ENCODE measurements around the gene PSD2.

PSD2 gene

DNA sequence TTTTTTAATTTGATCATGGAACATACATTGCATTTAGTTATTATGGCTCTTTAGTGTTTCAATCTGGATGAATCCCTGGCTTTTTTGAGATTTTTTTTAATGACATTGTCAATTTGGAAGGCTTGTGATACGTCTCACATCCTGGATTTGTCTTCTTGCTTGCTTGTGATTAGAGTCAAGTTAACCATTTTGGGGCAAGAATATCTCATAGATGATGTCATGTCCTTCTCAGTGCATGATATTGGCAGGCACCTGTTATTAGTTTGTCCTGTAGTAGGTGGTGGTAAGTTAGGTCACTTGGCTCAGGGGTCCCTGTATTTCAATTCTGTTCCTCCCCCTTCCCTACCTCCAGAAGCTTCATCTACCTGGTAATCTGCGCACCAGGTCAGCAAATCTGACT, 3.3 kb downstream of the PSD2 start:
- DNase-seq (ENCODE audit: low read depth in 1 of 2, low spot score in 1 of 2), result no peak
- TF ChIP-seq SPI1 (IDR thresholded peaks at IDR 0.05; ENCODE audit: borderline replicate concordance, low read depth), result no peak
- no peak for TF ChIP-seq CTCF (IDR thresholded peaks at IDR 0.05; ENCODE audit: insufficient read depth, low read length)
- TF ChIP-seq GABPA (IDR thresholded peaks at IDR 0.05; ENCODE audit: low read depth), result no peak
- TF ChIP-seq POLR2AphosphoS5 (IDR thresholded peaks at IDR 0.05; ENCODE audit: low read depth), result no peak
- TF ChIP-seq, protein P1, sequence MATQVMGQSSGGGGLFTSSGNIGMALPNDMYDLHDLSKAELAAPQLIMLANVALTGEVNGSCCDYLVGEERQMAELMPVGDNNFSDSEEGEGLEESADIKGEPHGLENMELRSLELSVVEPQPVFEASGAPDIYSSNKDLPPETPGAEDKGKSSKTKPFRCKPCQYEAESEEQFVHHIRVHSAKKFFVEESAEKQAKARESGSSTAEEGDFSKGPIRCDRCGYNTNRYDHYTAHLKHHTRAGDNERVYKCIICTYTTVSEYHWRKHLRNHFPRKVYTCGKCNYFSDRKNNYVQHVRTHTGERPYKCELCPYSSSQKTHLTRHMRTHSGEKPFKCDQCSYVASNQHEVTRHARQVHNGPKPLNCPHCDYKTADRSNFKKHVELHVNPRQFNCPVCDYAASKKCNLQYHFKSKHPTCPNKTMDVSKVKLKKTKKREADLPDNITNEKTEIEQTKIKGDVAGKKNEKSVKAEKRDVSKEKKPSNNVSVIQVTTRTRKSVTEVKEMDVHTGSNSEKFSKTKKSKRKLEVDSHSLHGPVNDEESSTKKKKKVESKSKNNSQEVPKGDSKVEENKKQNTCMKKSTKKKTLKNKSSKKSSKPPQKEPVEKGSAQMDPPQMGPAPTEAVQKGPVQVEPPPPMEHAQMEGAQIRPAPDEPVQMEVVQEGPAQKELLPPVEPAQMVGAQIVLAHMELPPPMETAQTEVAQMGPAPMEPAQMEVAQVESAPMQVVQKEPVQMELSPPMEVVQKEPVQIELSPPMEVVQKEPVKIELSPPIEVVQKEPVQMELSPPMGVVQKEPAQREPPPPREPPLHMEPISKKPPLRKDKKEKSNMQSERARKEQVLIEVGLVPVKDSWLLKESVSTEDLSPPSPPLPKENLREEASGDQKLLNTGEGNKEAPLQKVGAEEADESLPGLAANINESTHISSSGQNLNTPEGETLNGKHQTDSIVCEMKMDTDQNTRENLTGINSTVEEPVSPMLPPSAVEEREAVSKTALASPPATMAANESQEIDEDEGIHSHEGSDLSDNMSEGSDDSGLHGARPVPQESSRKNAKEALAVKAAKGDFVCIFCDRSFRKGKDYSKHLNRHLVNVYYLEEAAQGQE (IDR thresholded peaks at IDR 0.05; ENCODE audit: insufficient replicate concordance, low read depth), result no peak
- peaks cover 2% of the 10 kb centered on the region for H3K27me3 ChIP-seq (ENCODE audit: insufficient read depth, poor library complexity, severe bottlenecking)
- H3K27ac ChIP-seq (replicated peaks), result no peak overlapping the region
- H3K4me3 ChIP-seq (replicated peaks; ENCODE audit: insufficient read depth, low read length), result no peak overlapping the region

- TF ChIP-seq CTCF (IDR thresholded peaks at IDR 0.05; ENCODE audit: insufficient read depth, low read length) (no peak), SPI1 (IDR thresholded peaks at IDR 0.05; ENCODE audit: borderline replicate concordance, low read depth) (no peak), GABPA (IDR thresholded peaks at IDR 0.05; ENCODE audit: low read depth) (no peak), POLR2AphosphoS5 (IDR thresholded peaks at IDR 0.05; ENCODE audit: low read depth) (no peak)
- TF ChIP-seq, protein P1 (IDR thresholded peaks at IDR 0.05; ENCODE audit: insufficient replicate concordance, low read depth), result no peak
- Histone ChIP-seq H3K4me3 (replicated peaks; ENCODE audit: insufficient read depth, low read length) (no peak overlapping the region), H3K27me3 (ENCODE audit: insufficient read depth, poor library complexity, severe bottlenecking) (peaks cover 2% of the 10 kb centered on the region), H3K27ac (replicated peaks) (no peak overlapping the region)
- DNase-seq (ENCODE audit: low read depth in 1 of 2, low spot score in 1 of 2), result no peak
Measured at GRCh38 chr5:139799359-139799758, 3.8 kb downstream of the PSD2 start.

DNA sequence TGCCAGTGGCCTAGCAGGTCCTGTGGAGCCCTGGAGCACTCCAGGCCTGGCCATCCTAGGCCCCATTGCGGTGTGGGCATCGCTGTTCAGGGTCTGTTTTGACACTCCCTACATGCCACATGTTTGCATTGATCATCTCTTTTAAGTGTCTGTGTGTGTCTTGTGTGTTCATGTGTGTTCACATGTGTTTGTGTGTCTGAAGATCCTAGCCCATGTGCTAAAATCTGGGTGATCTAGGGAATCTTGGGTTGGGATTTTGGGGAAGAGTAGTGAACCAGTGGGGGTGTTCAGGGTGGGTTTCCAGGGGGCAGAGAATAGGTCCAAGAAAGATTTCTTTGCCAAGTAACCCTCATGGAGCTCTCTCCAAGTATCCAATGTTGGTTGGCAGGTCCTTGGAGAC, 8.4 kb downstream of the PSD2 start:
- Histone ChIP-seq H3K4me3 (replicated peaks; ENCODE audit: insufficient read depth, low read length) (no peak overlapping the region), H3K27me3 (ENCODE audit: insufficient read depth, poor library complexity, severe bottlenecking) (no peaks in the 10 kb centered on the region), H3K27ac (replicated peaks) (no peak overlapping the region)
- no peak for TF ChIP-seq CTCF (IDR thresholded peaks at IDR 0.05; ENCODE audit: insufficient read depth, low read length)
- no peak for TF ChIP-seq POLR2AphosphoS5 (IDR thresholded peaks at IDR 0.05; ENCODE audit: low read depth)
- TF ChIP-seq, protein P1 (IDR thresholded peaks at IDR 0.05; ENCODE audit: insufficient replicate concordance, low read depth), result no peak
- TF ChIP-seq GABPA (IDR thresholded peaks at IDR 0.05; ENCODE audit: low read depth), result no peak
- TF ChIP-seq SPI1 (IDR thresholded peaks at IDR 0.05; ENCODE audit: borderline replicate concordance, low read depth), result no peak
- no peak for DNase-seq (ENCODE audit: low read depth in 1 of 2, low spot score in 1 of 2)

Measured in HL-60 (cell line).